Activated CD8-positive, alpha-beta memory T cell treated with anti-CD3 and anti-CD28 coated beads for 4 hours (primary cell): Measurements from ENCODE around the gene KRT10.

Source experiments
- DNase-seq, 2 donors: peaks; one replicate each; pipeline ENCODE4 v3.0.0-alpha.2; 2020; ENCODE audit warnings: low read depth in 2 of 2

Gene KRT10

GRCh38 chr17:40803617-40804082, 18.8 kb downstream of the KRT10 start:
- peak; percentile 48 to 56 for DNase-seq

GRCh38 chr17:40801157-40801556, 21.3 kb downstream of the KRT10 start:
- no peak for DNase-seq

- no peak for DNase-seq
Observed at GRCh38 chr17:40800381-40800780, 22.0 kb downstream of the KRT10 start.

GRCh38 chr17:40799859-40800258, 22.6 kb downstream of the KRT10 start, which contains the start of gene KRT28:
Gene KRT28 (minus strand): TSS chr17:40799959. CDS start chr17:40799893, 66 bp downstream.
- DNase-seq, result no peak

GRCh38 chr17:40796846-40797245, 25.6 kb downstream of the KRT10 start:
- no peak for DNase-seq

GRCh38 chr17:40795019-40795667, 27.3 kb downstream of the KRT10 start:
- DNase-seq, result no peak

GRCh38 chr17:40794466-40794865, 27.9 kb downstream of the KRT10 start:
- DNase-seq, result no peak

GRCh38 chr17:40793832-40794231, 28.6 kb downstream of the KRT10 start:
- no peak for DNase-seq

GRCh38 chr17:40791787-40792436, 30.5 kb downstream of the KRT10 start:
- no peak for DNase-seq

- DNase-seq, result no peak
Observed at GRCh38 chr17:40791111-40791510, 31.3 kb downstream of the KRT10 start.

- DNase-seq, result no peak
Observed at GRCh38 chr17:40782450-40782849, 40.0 kb downstream of the KRT10 start, which contains the start of gene KRT27. Gene KRT27 (minus strand): TSS chr17:40782550. CDS start chr17:40782493, 57 bp downstream.

GRCh38 chr17:40779181-40779909, 43.1 kb downstream of the KRT10 start:
- DNase-seq, result no peak

- DNase-seq, result no peak
Observed at GRCh38 chr17:40778461-40778860, 44.0 kb downstream of the KRT10 start.

GRCh38 chr17:40777971-40778370, 44.4 kb downstream of the KRT10 start:
- DNase-seq, result no peak

GRCh38 chr17:40777459-40777858, 45.0 kb downstream of the KRT10 start:
- DNase-seq, result no peak

- no peak for DNase-seq
Observed at GRCh38 chr17:40775945-40776344, 46.5 kb downstream of the KRT10 start.

GRCh38 chr17:40772101-40772500, 50.3 kb downstream of the KRT10 start, which contains the start of gene KRT26:
Gene KRT26 (minus strand): TSS chr17:40772201. CDS start chr17:40772113, 88 bp downstream.
- DNase-seq, result no peak
